ENCODE measurements around the gene ROCK1. TPM values are rescaled to one million over a fixed set of nuclear protein-coding genes. Genes with fewer than 3 reads are reported as not detected.
A peak's percentile ranks its signal among the peaks of the same experiment; 100 is the strongest.

Gene ROCK1
- total and polyA plus RNA-seq, 5 donors from 2014 or later = 26.9 to 125 (median 30.4) TPM

DNA sequence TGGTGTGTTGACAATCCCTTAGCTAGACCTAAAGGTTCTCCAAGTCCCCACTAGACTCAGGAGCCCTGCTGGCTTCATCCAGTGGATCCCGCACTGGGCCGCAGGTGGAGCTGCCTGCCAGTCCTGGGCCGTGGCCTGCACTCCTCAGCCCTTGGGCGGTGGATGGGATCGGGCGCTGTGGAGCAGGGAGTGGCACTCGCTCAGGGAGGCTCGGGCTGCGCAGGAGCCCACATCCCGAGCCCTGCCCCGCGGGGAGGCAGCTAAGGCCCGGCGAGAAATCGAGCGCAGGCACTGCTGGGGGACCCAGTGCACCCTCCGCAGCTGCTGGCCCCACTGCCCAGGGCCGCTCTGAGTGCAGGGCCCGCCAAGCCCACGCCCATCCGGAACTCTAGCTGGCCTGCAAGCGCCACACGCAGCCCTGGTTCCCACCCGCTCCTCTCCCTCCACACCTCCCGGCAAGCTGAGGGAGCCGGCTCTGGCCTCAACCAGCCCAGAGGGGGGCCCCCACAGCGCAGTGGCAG lies 20.8 kb upstream of the ROCK1 start:
- DNase-seq = no peak
- no peaks in the 10 kb centered on the region for H3K4me1 ChIP-seq (ENCODE audit: control insufficient read depth, insufficient read depth, low read length, poor library complexity, severe bottlenecking)
- Mint-ChIP-seq H3K9me3 (no peaks in the 10 kb centered on the region), H3K4me3 (no peak overlapping the region), H3K27ac (no peak overlapping the region), H3K27me3 (peaks cover 16% of the 10 kb centered on the region), H3K4me1 (peaks cover 0 to 11% (median 0%) of the 10 kb centered on the region in 4 donors), H3K36me3 (no peaks in the 10 kb centered on the region)
- H3K36me3 ChIP-seq (ENCODE audit: control insufficient read depth, insufficient read depth, low read length) = no peaks in the 10 kb centered on the region
- no peaks in the 10 kb centered on the region for H3K27me3 ChIP-seq (ENCODE audit: control insufficient read depth, insufficient read depth, low read length)
- no peak overlapping the region for H3K27ac ChIP-seq (ENCODE audit: insufficient read depth, low read length, poor library complexity, severe bottlenecking)
- ATAC-seq (ENCODE audit: low read depth in 2 of 2) = no peak
- no peaks in the 10 kb centered on the region for H3K9me3 ChIP-seq (ENCODE audit: control insufficient read depth in 2 of 2, low read length in 2 of 2)
- no peak overlapping the region for H3K4me3 ChIP-seq (ENCODE audit: low read depth, low read length)

DNA sequence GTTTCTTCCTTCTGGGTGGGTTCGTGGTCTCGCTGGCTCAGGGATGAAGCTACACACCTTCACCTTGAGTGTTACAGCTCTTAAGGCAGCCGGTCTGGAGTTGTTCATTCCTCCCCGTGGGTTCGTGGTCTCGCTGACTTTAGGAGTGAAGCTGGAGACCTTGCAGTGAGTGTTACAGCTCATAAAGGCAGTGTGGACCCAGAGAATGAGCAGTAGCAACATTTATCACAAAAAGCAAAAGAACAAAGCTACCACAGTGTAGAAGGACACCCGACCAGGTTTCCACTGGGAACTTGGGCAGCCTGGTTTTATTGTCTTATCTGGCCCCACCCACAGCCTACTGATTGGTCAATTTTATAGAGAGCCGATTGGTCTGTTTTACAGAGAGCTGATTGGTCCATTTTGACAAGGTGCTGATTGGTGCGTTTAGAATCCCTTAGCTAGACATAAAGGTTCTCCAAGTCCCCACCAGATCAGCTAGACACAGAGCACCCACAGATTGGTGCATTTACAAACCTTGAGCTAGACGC lies 20.1 kb upstream of the ROCK1 start:
- no peaks in the 10 kb centered on the region for H3K36me3 Mint-ChIP-seq
- peaks cover 23% of the 10 kb centered on the region for H3K27me3 Mint-ChIP-seq
- Histone ChIP-seq H3K36me3 (ENCODE audit: control insufficient read depth, insufficient read depth, low read length) (no peaks in the 10 kb centered on the region), H3K4me3 (ENCODE audit: low read depth, low read length) (no peak overlapping the region), H3K27ac (ENCODE audit: insufficient read depth, low read length, poor library complexity, severe bottlenecking) (no peak overlapping the region), H3K9me3 (ENCODE audit: control insufficient read depth in 2 of 2, low read length in 2 of 2) (no peaks in the 10 kb centered on the region), H3K4me1 (ENCODE audit: control insufficient read depth, insufficient read depth, low read length, poor library complexity, severe bottlenecking) (no peaks in the 10 kb centered on the region), H3K27me3 (ENCODE audit: control insufficient read depth, insufficient read depth, low read length) (no peaks in the 10 kb centered on the region)
- no peak overlapping the region for H3K4me3 Mint-ChIP-seq
- no peaks in the 10 kb centered on the region for H3K9me3 Mint-ChIP-seq
- no peak for ATAC-seq (ENCODE audit: low read depth in 2 of 2)
- no peak for DNase-seq
- H3K27ac Mint-ChIP-seq = no peak overlapping the region
- peaks cover 0 to 11% (median 0%) of the 10 kb centered on the region in 4 donors for H3K4me1 Mint-ChIP-seq

DNA sequence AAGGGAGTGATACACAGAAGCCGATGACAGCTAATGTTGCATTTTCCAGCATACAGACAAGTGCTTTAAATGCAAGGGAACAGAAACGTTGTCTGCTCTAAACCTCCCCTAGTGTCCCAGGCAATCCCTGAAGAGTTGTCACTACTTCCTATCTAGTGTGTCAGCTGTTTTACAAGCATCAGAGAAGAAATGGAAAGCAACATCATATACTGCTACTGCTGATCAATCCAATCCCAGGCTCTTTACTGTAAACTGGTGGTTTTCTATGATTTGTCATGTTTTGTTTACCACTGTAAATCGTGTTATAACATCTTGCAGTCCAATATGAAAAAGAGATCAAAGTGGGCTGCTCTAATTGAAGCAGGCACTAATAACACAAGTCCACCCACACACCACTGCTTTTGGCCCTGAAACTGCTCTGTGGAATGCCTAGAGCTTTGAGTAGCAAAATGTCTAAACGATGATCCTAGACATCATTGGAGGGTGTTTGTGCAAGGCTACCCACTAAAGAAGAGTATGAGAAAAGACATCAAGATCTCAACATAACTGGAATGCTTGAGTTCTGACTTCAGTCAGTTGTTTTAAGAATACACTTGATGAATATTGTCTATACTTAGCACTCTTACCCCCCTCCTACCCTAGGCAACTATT lies 18.1 kb upstream of the ROCK1 start:
- Mint-ChIP-seq H3K27me3 (peaks cover 20% of the 10 kb centered on the region), H3K27ac (no peak overlapping the region), H3K4me1 (peaks cover 0 to 7% (median 0%) of the 10 kb centered on the region in 4 donors), H3K9me3 (no peaks in the 10 kb centered on the region), H3K4me3 (no peak overlapping the region), H3K36me3 (no peaks in the 10 kb centered on the region)
- no peaks in the 10 kb centered on the region for H3K27me3 ChIP-seq (ENCODE audit: control insufficient read depth, insufficient read depth, low read length)
- H3K27ac ChIP-seq (ENCODE audit: insufficient read depth, low read length, poor library complexity, severe bottlenecking) = no peak overlapping the region
- no peaks in the 10 kb centered on the region for H3K36me3 ChIP-seq (ENCODE audit: control insufficient read depth, insufficient read depth, low read length)
- no peak overlapping the region for H3K4me3 ChIP-seq (ENCODE audit: low read depth, low read length)
- no peaks in the 10 kb centered on the region for H3K4me1 ChIP-seq (ENCODE audit: control insufficient read depth, insufficient read depth, low read length, poor library complexity, severe bottlenecking)
- H3K9me3 ChIP-seq (ENCODE audit: control insufficient read depth in 2 of 2, low read length in 2 of 2) = no peaks in the 10 kb centered on the region
- ATAC-seq (ENCODE audit: low read depth in 2 of 2) (no peak), DNase-seq (no peak)

DNA sequence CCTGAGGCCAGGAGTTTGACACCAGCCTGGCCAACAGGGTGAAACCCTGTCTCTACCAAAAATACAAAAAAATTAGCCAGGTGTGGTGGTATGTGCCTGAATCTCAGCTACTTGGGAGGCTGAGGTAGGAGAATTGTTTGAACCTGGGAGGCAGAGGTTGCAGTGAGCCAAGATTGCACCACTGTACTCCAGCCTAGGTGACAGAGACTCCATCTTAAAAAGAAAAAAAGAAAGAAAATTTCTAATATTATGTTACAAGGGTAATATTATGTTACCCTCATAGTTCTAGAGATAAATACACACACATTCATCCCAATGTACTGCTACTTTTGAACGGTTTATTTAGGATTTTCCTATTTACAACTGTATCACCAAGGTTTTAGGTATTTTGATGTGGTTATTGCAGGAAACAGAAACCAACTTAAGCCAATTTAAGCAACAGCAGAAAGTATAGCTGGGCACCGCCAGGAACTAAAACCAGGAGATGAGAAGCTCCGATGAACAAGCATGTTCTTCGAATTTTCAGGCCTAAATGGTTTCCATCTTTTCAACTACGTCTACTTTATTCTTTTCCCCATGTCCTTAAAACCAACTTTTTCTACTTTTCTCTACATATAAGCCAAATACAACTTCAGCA lies 11.8 kb upstream of the ROCK1 start:
- Mint-ChIP-seq H3K27me3 (peaks cover 26% of the 10 kb centered on the region), H3K4me3 (no peak overlapping the region), H3K4me1 (peaks cover 0 to 5% (median 4%) of the 10 kb centered on the region in 4 donors), H3K27ac (no peak overlapping the region), H3K36me3 (no peaks in the 10 kb centered on the region), H3K9me3 (no peaks in the 10 kb centered on the region)
- Histone ChIP-seq H3K27me3 (ENCODE audit: control insufficient read depth, insufficient read depth, low read length) (no peaks in the 10 kb centered on the region), H3K9me3 (ENCODE audit: control insufficient read depth in 2 of 2, low read length in 2 of 2) (no peaks in the 10 kb centered on the region), H3K36me3 (ENCODE audit: control insufficient read depth, insufficient read depth, low read length) (no peaks in the 10 kb centered on the region), H3K27ac (ENCODE audit: insufficient read depth, low read length, poor library complexity, severe bottlenecking) (no peak overlapping the region), H3K4me1 (ENCODE audit: control insufficient read depth, insufficient read depth, low read length, poor library complexity, severe bottlenecking) (peaks cover 4% of the 10 kb centered on the region), H3K4me3 (ENCODE audit: low read depth, low read length) (no peak overlapping the region)
- DNase-seq = no peak
- no peak for ATAC-seq (ENCODE audit: low read depth in 2 of 2)

DNA sequence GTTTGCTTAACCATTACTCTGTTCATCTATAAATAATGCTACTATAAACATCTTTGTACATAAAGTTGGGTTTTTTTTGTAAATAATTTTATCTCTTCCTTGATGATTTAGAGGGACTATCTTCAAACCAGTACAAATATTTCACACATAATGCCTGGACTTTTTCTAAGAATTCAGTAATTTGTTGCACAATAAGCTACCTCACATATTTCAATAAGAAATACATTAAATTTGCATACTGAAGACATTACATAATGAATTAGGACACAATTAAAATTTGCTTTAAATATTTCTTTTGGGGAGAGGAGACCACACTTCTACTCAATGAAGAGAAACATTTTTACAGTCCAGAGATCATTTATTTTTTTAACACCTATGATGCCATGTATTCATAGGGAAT lies 7.2 kb upstream of the ROCK1 start:
- no peak overlapping the region for H3K27ac ChIP-seq (ENCODE audit: insufficient read depth, low read length, poor library complexity, severe bottlenecking)
- H3K9me3 ChIP-seq (ENCODE audit: control insufficient read depth in 2 of 2, low read length in 2 of 2) = no peaks in the 10 kb centered on the region
- H3K4me3 Mint-ChIP-seq = no peak overlapping the region
- DNase-seq (no peak), ATAC-seq (ENCODE audit: low read depth in 2 of 2) (no peak)
- H3K27me3 ChIP-seq (ENCODE audit: control insufficient read depth, insufficient read depth, low read length) = peaks cover 6% of the 10 kb centered on the region
- peaks cover 0 to 9% (median 5%) of the 10 kb centered on the region in 4 donors for H3K4me1 Mint-ChIP-seq
- H3K9me3 Mint-ChIP-seq = peaks cover 0 to 2% (median 0%) of the 10 kb centered on the region in 7 donors
- no peaks in the 10 kb centered on the region for H3K36me3 ChIP-seq (ENCODE audit: control insufficient read depth, insufficient read depth, low read length)
- H3K4me3 ChIP-seq (ENCODE audit: low read depth, low read length) = no peak overlapping the region
- no peak overlapping the region for H3K27ac Mint-ChIP-seq
- peaks cover 4% of the 10 kb centered on the region for H3K4me1 ChIP-seq (ENCODE audit: control insufficient read depth, insufficient read depth, low read length, poor library complexity, severe bottlenecking)
- H3K36me3 Mint-ChIP-seq = no peaks in the 10 kb centered on the region
- H3K27me3 Mint-ChIP-seq = peaks cover 23% of the 10 kb centered on the region

DNA sequence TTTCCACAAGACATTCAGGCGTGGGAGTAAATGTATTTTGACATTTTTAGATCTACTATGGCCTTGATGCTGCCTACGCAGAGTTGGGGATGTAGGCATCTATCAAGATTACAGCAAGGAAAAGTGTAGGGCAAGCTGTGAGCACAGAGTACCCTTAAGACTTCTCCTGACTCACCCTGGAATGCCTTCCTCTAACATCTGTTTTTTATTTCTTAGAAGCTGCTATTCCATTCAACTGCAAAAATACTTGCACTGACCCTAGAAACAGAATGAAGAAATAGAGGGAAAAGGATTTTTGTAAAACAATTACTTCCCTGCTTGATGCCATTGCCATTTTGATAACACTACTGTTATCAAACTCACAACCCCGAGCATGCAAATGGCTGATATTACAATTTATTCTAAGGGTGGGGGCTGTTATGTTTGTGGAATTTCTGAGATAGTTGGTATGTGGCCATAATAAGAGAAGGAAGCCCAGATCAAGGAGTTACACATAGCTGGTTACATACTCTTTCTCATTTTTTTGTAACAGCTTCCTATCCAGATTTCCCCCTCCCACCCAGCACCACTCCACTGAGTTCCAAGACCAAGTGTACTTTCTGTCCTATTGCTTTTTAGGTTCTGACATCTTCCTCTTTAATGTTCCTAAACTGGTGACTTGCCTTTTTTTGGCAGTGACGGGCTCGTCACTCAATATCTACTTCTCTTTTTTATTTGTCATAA lies 6.0 kb upstream of the ROCK1 start:
- H3K9me3 ChIP-seq (ENCODE audit: control insufficient read depth in 2 of 2, low read length in 2 of 2) = no peaks in the 10 kb centered on the region

DNA sequence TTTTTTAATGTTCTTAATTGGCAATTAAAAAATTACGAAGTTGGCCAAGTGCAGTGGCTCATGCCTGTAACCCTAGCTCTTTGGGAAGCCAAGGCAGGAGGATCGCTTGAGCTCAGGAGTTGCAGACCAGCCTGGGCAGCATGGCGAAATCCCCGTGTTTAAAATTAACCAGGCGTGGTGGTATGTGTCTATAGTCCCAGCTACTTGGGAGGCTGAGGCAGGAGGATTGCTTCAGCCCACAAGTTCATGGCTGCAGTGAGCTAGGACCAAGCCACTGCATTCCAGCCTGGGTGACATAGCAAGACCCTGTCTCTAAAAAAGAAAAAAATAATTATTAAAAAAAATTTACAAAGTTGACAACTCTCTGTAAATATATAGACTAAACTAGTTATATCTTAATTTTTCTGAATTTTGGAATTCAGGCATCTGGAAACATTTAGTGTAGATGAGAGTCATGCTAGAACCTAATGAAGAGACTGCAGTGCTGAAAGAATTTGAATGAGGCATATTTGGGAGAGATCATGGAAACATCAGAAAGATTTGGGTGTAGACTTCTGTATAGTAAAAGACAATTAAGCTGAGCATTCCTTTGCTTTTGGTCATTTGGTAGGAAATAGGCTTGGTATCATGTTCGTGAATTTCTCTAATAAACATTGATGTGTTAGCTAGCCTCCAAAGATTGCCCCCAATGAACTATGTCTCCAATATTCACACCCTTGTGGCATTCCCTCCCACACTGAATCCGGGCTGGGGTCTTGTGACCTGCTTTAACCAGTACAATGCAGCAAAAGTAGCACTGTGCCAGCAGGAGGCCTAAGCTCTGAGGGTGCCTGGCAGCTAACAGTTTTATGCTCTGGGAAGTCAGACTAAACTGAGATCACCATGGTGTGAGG lies 4.2 kb upstream of the ROCK1 start:
- H3K27me3 ChIP-seq (ENCODE audit: control insufficient read depth, insufficient read depth, low read length) = peaks cover 6% of the 10 kb centered on the region
- Mint-ChIP-seq H3K36me3 (no peaks in the 10 kb centered on the region), H3K27ac (no peak overlapping the region), H3K4me3 (peak overlapping the region in 1 of 4 donors; percentile 33), H3K4me1 (peaks cover 2 to 13% (median 7%) of the 10 kb centered on the region in 4 donors), H3K27me3 (peaks cover 18% of the 10 kb centered on the region), H3K9me3 (peaks cover 0 to 2% (median 0%) of the 10 kb centered on the region in 7 donors)
- H3K9me3 ChIP-seq (ENCODE audit: control insufficient read depth in 2 of 2, low read length in 2 of 2) = no peaks in the 10 kb centered on the region
- H3K4me1 ChIP-seq (ENCODE audit: control insufficient read depth, insufficient read depth, low read length, poor library complexity, severe bottlenecking) = peaks cover 9% of the 10 kb centered on the region
- DNase-seq (no peak), ATAC-seq (ENCODE audit: low read depth in 2 of 2) (no peak)
- H3K36me3 ChIP-seq (ENCODE audit: control insufficient read depth, insufficient read depth, low read length) = no peaks in the 10 kb centered on the region
- no peak overlapping the region for H3K27ac ChIP-seq (ENCODE audit: insufficient read depth, low read length, poor library complexity, severe bottlenecking)
- H3K4me3 ChIP-seq (ENCODE audit: low read depth, low read length) = no peak overlapping the region

More for the DNA sequence above, 6.0 kb upstream of the ROCK1 start:
- Histone ChIP-seq H3K27me3 (ENCODE audit: control insufficient read depth, insufficient read depth, low read length) (peaks cover 6% of the 10 kb centered on the region), H3K36me3 (ENCODE audit: control insufficient read depth, insufficient read depth, low read length) (no peaks in the 10 kb centered on the region), H3K4me1 (ENCODE audit: control insufficient read depth, insufficient read depth, low read length, poor library complexity, severe bottlenecking) (peaks cover 2% of the 10 kb centered on the region), H3K4me3 (ENCODE audit: low read depth, low read length) (no peak overlapping the region), H3K27ac (ENCODE audit: insufficient read depth, low read length, poor library complexity, severe bottlenecking) (no peak overlapping the region)
- Mint-ChIP-seq H3K4me1 (peaks cover 0 to 5% (median 2%) of the 10 kb centered on the region in 4 donors), H3K27ac (no peak overlapping the region), H3K4me3 (peak overlapping the region in 1 of 4 donors; percentile 7), H3K27me3 (peaks cover 18% of the 10 kb centered on the region), H3K36me3 (no peaks in the 10 kb centered on the region), H3K9me3 (peaks cover 0 to 2% (median 0%) of the 10 kb centered on the region in 7 donors)
- no peak for DNase-seq
- ATAC-seq (ENCODE audit: low read depth in 2 of 2) = no peak
